A549 (cell line): ENCODE measurements around the gene CPB1. TPM values are rescaled to one million over a fixed set of nuclear protein-coding genes. Genes with fewer than 3 reads are reported as not detected.

ENCODE experiments used
- ATAC-seq, 2 experiments: fragments of 200-7000 bp in 1 of 2; fragments of >200 bp in 1 of 2; cut with Nextera tagmentation in 1 of 2; cut with Tn5 transposase in 1 of 2; 3 replicates each; pipeline versions ENCODE4 v1.8.0 to v1.9.1; 2018 to 2020; ENCODE audit warnings: mild to moderate bottlenecking in 1 of 2, moderate library complexity in 1 of 2
- CTCF ChIA-PET: fragments of 300-600 bp; sonication (Branson Sonifier 250); formaldehyde crosslinking; extraction: SDS; loops from one replicate; lab custom pipeline; 2021; ENCODE audit warnings: antibody characterized with exemption, inconsistent platforms; lab: Yijun Ruan, JAX
- POLR2A ChIA-PET: fragments of 350-600 bp; formaldehyde crosslinking; extraction: SDS; loops from one replicate; lab custom pipeline; 2021; ENCODE audit warnings: antibody characterized with exemption, inconsistent platforms; lab: Yijun Ruan, JAX
- DNase-seq, 2 experiments: peaks; one replicate each; pipeline versions ENCODE4 v3.0.0 to v3.0.0-alpha.2; 2011 to 2016; ENCODE audit warnings: low read depth in 1 of 2, low spot score in 1 of 2
- FAIRE-seq: peaks from 2 replicates; lab custom pipeline; 2011; peaks lifted over from hg19 to GRCh38; lab: Jason Lieb, UNC
- H3K27ac ChIP-seq, 2 experiments: fragments of >200 bp; sonication (Bioruptor Twin); formaldehyde crosslinking; 3 replicates each; pipeline ENCODE4 v1.5.1; 2016 to 2017
- H3K4me1 ChIP-seq: fragments of >200 bp; sonication (Bioruptor Twin); formaldehyde crosslinking; 3 replicates; pipeline ENCODE4 v1.6.1; 2016
- H3K4me2 ChIP-seq: fragments of >200 bp; sonication (Bioruptor Twin); formaldehyde crosslinking; 3 replicates; pipeline ENCODE4 v1.6.1; 2016
- H3K4me3 ChIP-seq: fragments of >200 bp; sonication (Bioruptor Twin); formaldehyde crosslinking; 3 replicates; pipeline ENCODE4 v1.5.1; 2016
- H3K9me3 ChIP-seq: fragments of >200 bp; sonication (Bioruptor Twin); formaldehyde crosslinking; 3 replicates; pipeline ENCODE4 v1.6.1; 2016
- CEBPB ChIP-seq, 2 experiments: fragments of >200 bp in 1 of 2; sonication (Bioruptor Twin) in 1 of 2; formaldehyde crosslinking in 1 of 2; IDR thresholded peaks; 2 replicates each; pipeline ENCODE4 v1.6.1; 2012 to 2016
- CHD4 ChIP-seq: fragments of 200-600 bp; sonication (generic); IDR thresholded peaks from 2 replicates; pipeline ENCODE4 v1.6.1; 2016; ENCODE audit warnings: antibody characterized with exemption, mild to moderate bottlenecking, borderline replicate concordance
- EHF ChIP-seq: fragments of 250-450 bp; sonication (Bioruptor Pico); IDR thresholded peaks from 2 replicates; pipeline ENCODE4 v1.5.0; 2020; ENCODE audit warnings: mild to moderate bottlenecking
- FOXS1 ChIP-seq: fragments of 250-450 bp; sonication (Bioruptor Pico); IDR thresholded peaks from 2 replicates; pipeline ENCODE4 v1.5.0; 2020; ENCODE audit warnings: mild to moderate bottlenecking, moderate library complexity
- HDAC2 ChIP-seq: fragments of 200-600 bp; sonication (generic); IDR thresholded peaks from 2 replicates; pipeline ENCODE4 v1.6.1; 2016
- HEYL ChIP-seq: fragments of 250-450 bp; sonication (Bioruptor Pico); IDR thresholded peaks from 2 replicates; pipeline ENCODE4 v1.8.0; 2021; ENCODE audit warnings: mild to moderate bottlenecking, moderate library complexity
- HOXB13 ChIP-seq: fragments of 250-450 bp; sonication (Bioruptor Pico); IDR thresholded peaks from 2 replicates; pipeline ENCODE4 v1.5.0; 2020; ENCODE audit warnings: low read depth, mild to moderate bottlenecking, moderate library complexity
- KDM5A ChIP-seq: fragments of 200-600 bp; sonication (generic); IDR thresholded peaks from 2 replicates; pipeline ENCODE4 v1.6.1; 2016; ENCODE audit warnings: antibody characterized with exemption, mild to moderate bottlenecking
- MAFK ChIP-seq: fragments of 450-650 bp; IDR thresholded peaks from 2 replicates; pipeline ENCODE4 v1.6.1; 2014; ENCODE audit not compliant: partially characterized antibody
- NFE2L2 ChIP-seq: fragments of 150-350 bp; conservative IDR thresholded peaks from 2 replicates; pipeline ENCODE4 v1.6.1; 2014; ENCODE audit warnings: low read length
- NR3C1 ChIP-seq: fragments of >200 bp; sonication (Bioruptor Twin); formaldehyde crosslinking; IDR thresholded peaks from 3 replicates; pipeline ENCODE4 v1.6.1; 2017
- POLR2A ChIP-seq: IDR thresholded peaks from 2 replicates; pipeline ENCODE4 v1.6.1; 2012; ENCODE audit warnings: mild to moderate bottlenecking, low read length
- RARB ChIP-seq: fragments of 250-450 bp; sonication (Bioruptor Pico); IDR thresholded peaks from 2 replicates; pipeline ENCODE4 v1.8.0; 2021; ENCODE audit warnings: mild to moderate bottlenecking, moderate library complexity
- RCOR1 ChIP-seq: fragments of 150-350 bp; IDR thresholded peaks from 2 replicates; pipeline ENCODE4 v1.6.1; 2014; ENCODE audit warnings: antibody characterized with exemption, low read length, low read depth
- RFX5 ChIP-seq: fragments of 450-650 bp; IDR thresholded peaks from 2 replicates; pipeline ENCODE4 v1.7.1; 2014; ENCODE audit warnings: antibody characterized with exemption, mild to moderate bottlenecking, moderate library complexity
- SMC3 ChIP-seq: fragments of >200 bp; sonication (Bioruptor Twin); formaldehyde crosslinking; IDR thresholded peaks from 3 replicates; pipeline ENCODE4 v1.6.1; 2018; ENCODE audit warnings: inconsistent platforms
- SREBF2 ChIP-seq: fragments of 450-650 bp; IDR thresholded peaks from 2 replicates; pipeline ENCODE4 v1.6.1; 2014; ENCODE audit warnings: mild to moderate bottlenecking, moderate library complexity
- TFCP2L1 ChIP-seq: fragments of 250-450 bp; sonication (Bioruptor Pico); IDR thresholded peaks from 2 replicates; pipeline ENCODE4 v1.5.0; 2021; ENCODE audit warnings: mild to moderate bottlenecking
- ZNF302 ChIP-seq: fragments of 250-450 bp; sonication (Bioruptor Pico); IDR thresholded peaks from 2 replicates; pipeline ENCODE4 v1.9.0; 2021; ENCODE audit warnings: inconsistent platforms, mild to moderate bottlenecking, moderate library complexity
- ZSCAN20 ChIP-seq: fragments of 250-450 bp; sonication (Bioruptor Pico); IDR thresholded peaks from 2 replicates; pipeline ENCODE4 v1.8.0; 2022; ENCODE audit warnings: mild to moderate bottlenecking, moderate library complexity
- WGBS: methylation state at CpG from one replicate; pipeline ENCODE4 v1.1.6; 2017; ENCODE audit errors: missing lambda C conversion rate; 5-methylcytosine and 5-hydroxymethylcytosine counted together
- polyA plus RNA-seq, 4 experiments: library from polyadenylated mRNA; depleted of rRNA in 3 of 4; stranded (reverse); fragments of >200 nt; fragmentation: RNase III in 1 of 4; extraction: RNeasy Plus Mini Kit Qiagen cat#74134 plus additional on column Dnase treatment in 1 of 4; gene quantifications; 2 replicates in 3 of 4; 3 replicates in 1 of 4; pipeline ENCODE4 v1.2.3, GENCODE V29; 2011 to 2017
- TF ChIP-seq, protein P1 (sequence below): fragments of 150-350 bp; IDR thresholded peaks from 2 replicates; pipeline ENCODE4 v1.6.1; 2014; ENCODE audit warnings: low read depth, mild to moderate bottlenecking, low read length
- TF ChIP-seq, protein P2 (sequence below): fragments of >200 bp; sonication (Bioruptor Twin); formaldehyde crosslinking; IDR thresholded peaks from 2 replicates; pipeline ENCODE4 v1.6.1; 2016
- TF ChIP-seq, protein P3 (sequence below): fragments of 450-650 bp; IDR thresholded peaks from 2 replicates; pipeline ENCODE4 v1.6.1; 2014; ENCODE audit warnings: antibody characterized with exemption
- TF ChIP-seq, protein P4 (sequence below): fragments of 250-450 bp; sonication (Bioruptor Pico); IDR thresholded peaks from 2 replicates; pipeline ENCODE4 v1.5.0; 2020; ENCODE audit warnings: low read depth, mild to moderate bottlenecking, moderate library complexity

CPB1 gene
- polyA plus RNA-seq, 2 of the 4 experiments (the other 2 are of a cell fraction) = not detected

DNA sequence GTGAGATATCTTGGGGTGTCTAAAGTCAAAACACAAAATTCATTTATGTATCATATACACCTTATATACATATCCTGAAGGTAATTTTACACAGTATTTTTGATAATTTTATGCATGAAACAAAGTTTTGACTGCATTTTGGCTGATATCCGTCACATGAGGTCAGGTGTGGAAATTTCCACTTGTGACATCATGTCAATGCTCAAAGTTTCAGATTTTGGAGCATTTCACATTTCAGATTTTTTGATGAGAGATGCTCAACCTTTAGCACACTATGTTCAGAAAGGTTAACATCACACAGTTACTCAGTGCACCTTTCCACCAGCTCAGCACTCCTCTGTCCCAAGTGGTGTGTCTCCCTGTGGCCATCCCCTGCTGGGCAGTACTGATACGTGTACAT, 37.7 kb upstream of the CPB1 start:
- TF ChIP-seq, protein P1, sequence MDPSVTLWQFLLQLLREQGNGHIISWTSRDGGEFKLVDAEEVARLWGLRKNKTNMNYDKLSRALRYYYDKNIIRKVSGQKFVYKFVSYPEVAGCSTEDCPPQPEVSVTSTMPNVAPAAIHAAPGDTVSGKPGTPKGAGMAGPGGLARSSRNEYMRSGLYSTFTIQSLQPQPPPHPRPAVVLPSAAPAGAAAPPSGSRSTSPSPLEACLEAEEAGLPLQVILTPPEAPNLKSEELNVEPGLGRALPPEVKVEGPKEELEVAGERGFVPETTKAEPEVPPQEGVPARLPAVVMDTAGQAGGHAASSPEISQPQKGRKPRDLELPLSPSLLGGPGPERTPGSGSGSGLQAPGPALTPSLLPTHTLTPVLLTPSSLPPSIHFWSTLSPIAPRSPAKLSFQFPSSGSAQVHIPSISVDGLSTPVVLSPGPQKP = no peak
- TF ChIP-seq RFX5 (no peak), HEYL (CRISPR knock-in tag) (no peak), HDAC2 (no peak), HOXB13 (CRISPR knock-in tag) (no peak), CEBPB (IDR thresholded peaks at IDR 0.05) (no peak), FOXS1 (CRISPR knock-in tag) (no peak), MAFK (no peak), NR3C1 (no peak), SREBF2 (no peak), EHF (CRISPR knock-in tag) (no peak), NFE2L2 (no peak), RCOR1 (no peak), RARB (no peak), ZSCAN20 (no peak), SMC3 (no peak), KDM5A (no peak), POLR2A (no peak)
- TF ChIP-seq, protein P2, sequence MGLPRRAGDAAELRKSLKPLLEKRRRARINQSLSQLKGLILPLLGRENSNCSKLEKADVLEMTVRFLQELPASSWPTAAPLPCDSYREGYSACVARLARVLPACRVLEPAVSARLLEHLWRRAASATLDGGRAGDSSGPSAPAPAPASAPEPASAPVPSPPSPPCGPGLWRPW = no peak
- TF ChIP-seq, protein P3, sequence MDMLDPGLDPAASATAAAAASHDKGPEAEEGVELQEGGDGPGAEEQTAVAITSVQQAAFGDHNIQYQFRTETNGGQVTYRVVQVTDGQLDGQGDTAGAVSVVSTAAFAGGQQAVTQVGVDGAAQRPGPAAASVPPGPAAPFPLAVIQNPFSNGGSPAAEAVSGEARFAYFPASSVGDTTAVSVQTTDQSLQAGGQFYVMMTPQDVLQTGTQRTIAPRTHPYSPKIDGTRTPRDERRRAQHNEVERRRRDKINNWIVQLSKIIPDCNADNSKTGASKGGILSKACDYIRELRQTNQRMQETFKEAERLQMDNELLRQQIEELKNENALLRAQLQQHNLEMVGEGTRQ = no peak
- FAIRE-seq (no peak), ATAC-seq (no peak), DNase-seq (no peak)
- CTCF ChIA-PET = no interaction called here
- H3K4me3 ChIP-seq = no peak overlapping the region
- POLR2A ChIA-PET = no interaction called here
- H3K4me2 ChIP-seq = no peak overlapping the region
- 48% methylated on average over 2 of the region's 2 CpGs for WGBS
- no peak overlapping the region for H3K27ac ChIP-seq
- H3K4me1 ChIP-seq = peaks cover 5% of the 10 kb centered on the region; the same call in 1 of the 3 replicates
- no peaks in the 10 kb centered on the region for H3K9me3 ChIP-seq

DNA sequence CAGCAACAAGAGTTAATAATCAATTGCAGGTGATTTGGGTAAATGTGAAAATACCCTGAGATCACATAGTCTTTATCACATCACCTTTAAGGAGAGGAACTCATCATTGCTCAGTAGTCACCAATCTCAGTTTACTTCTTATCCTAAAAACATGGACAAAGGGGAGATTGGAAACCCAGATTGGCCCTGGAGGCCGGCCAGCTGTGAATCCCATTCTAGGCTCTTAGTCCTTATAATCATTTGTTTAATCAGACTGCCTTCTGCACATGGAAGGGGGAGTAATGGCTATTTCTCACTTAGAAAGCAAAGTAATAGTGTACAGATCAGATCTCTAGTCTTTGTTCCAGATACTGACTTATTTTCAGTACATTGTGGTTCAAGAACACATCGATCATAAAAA, 37.2 kb upstream of the CPB1 start:
- Histone ChIP-seq H3K4me1 (peaks cover 5% of the 10 kb centered on the region; the same call in 1 of the 3 replicates), H3K4me2 (no peak overlapping the region), H3K27ac (no peak overlapping the region), H3K9me3 (no peaks in the 10 kb centered on the region), H3K4me3 (no peak overlapping the region)
- FAIRE-seq = no peak
- DNase-seq = no peak
- TF ChIP-seq, protein P3 = no peak
- TF ChIP-seq NFE2L2 (no peak), CHD4 (no peak), TFCP2L1 (CRISPR knock-in tag) (no peak), ZNF302 (CRISPR knock-in tag) (no peak)
- TF ChIP-seq, protein P4, sequence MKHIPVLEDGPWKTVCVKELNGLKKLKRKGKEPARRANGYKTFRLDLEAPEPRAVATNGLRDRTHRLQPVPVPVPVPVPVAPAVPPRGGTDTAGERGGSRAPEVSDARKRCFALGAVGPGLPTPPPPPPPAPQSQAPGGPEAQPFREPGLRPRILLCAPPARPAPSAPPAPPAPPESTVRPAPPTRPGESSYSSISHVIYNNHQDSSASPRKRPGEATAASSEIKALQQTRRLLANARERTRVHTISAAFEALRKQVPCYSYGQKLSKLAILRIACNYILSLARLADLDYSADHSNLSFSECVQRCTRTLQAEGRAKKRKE (CRISPR knock-in tag) = no peak
- no peak for ATAC-seq
- CTCF ChIA-PET = interaction anchor here (1.4 kb wide), 1 partner anchor 71 kb away, joined by 3 read pairs; no protein-coding TSS in a partner anchor
- POLR2A ChIA-PET = no interaction called here
- 67% methylated on average over 2 of the region's 2 CpGs for WGBS
